GM20000 (cell line): ENCODE measurements around the gene UBXN4.
A peak's percentile ranks its signal among the peaks of the same experiment; 100 is the strongest.
"Not testable (repeated sequence)": the region's sequence is repeated elsewhere in the genome, so short reads cannot be mapped to it uniquely, and the experiment has no call there.

Source experiments
- DNase-seq: peaks from one replicate; pipeline ENCODE4 v3.0.0; 2012; ENCODE audit warnings: low spot score
- TF ChIP-seq, protein P1 (sequence below): IDR thresholded peaks from 2 replicates; pipeline ENCODE4 v1.5.1; 2012; ENCODE audit warnings: mild to moderate bottlenecking, control low read depth; ENCODE audit errors: extremely low read depth, missing control alignments

The UBXN4 gene

DNA sequence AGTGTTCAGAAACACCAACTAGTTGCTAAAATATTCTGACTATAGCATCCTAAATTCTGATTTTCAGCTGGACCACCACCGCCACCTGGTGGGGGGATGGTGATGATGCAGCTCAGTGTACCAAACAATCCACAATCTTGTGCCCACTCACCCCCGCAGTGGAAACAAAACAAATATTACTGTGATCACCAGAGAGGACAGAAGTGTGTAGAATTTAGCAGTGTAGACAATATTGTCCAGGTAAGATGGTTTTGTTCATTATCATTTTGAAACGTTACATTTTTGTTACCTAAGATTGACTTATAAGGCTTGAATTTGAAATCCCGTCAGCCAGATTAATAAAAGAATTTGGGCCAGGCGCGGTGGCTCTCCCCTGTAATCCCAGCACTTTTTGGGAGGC, 31.7 kb upstream of the UBXN4 start:
- peak; percentile 78 for DNase-seq

DNA sequence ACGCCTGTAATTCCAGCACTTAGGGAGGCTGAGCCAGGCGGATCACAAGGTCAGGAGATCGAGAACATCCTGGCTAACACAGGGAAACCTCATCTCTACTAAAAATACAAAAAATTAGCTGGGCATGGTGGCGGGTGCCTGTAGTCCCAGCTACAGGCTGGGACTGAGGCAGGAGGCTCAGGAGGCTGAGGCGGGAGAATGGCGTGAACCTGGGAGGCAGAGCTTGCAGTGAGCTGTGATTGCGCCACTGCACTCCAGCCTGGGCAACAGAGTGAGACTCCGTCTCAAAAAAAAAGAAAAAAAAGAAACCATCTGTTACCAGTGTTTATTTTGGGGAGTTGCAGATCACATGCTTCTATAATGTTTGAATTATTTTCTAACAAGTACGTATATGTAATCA, 26.6 kb upstream of the UBXN4 start:
- DNase-seq, result not testable (repeated sequence)

More for the DNA sequence above, 31.7 kb upstream of the UBXN4 start:
- TF ChIP-seq, protein P1, sequence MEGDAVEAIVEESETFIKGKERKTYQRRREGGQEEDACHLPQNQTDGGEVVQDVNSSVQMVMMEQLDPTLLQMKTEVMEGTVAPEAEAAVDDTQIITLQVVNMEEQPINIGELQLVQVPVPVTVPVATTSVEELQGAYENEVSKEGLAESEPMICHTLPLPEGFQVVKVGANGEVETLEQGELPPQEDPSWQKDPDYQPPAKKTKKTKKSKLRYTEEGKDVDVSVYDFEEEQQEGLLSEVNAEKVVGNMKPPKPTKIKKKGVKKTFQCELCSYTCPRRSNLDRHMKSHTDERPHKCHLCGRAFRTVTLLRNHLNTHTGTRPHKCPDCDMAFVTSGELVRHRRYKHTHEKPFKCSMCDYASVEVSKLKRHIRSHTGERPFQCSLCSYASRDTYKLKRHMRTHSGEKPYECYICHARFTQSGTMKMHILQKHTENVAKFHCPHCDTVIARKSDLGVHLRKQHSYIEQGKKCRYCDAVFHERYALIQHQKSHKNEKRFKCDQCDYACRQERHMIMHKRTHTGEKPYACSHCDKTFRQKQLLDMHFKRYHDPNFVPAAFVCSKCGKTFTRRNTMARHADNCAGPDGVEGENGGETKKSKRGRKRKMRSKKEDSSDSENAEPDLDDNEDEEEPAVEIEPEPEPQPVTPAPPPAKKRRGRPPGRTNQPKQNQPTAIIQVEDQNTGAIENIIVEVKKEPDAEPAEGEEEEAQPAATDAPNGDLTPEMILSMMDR, result peak; percentile 81

DNA sequence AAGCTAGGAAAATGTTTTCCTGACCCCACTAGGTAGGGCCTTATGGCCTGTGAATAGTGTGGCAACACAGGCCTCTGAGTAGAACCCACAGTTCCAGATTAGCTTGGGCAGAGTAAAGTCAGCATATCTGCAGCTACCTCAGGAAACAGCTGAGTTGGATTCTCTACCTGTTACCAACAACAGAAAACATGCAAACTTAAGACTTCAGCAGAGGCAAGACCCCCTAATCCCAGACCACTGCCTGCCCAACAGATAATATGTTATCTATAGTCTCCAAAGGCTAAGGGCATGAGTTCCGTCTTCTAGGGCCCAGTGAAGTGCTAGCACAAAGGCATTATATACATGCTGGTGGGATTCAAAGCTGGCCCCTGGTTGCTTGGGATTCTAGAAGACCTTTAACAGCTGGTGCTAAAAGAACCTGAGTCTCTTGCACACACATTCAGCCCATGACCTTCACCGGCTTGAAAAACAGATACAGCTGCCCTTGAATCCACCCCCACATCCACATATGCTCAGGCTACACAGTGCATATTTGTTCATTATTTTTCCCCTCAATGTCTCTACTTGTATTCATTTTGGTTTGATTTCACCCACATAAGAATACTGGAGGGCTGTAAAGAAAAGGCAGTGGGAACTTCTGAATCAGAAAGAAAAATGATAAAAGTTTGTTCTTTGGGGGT, 13.5 kb upstream of the UBXN4 start:
- TF ChIP-seq, protein P1, result no peak
- no peak for DNase-seq

DNA sequence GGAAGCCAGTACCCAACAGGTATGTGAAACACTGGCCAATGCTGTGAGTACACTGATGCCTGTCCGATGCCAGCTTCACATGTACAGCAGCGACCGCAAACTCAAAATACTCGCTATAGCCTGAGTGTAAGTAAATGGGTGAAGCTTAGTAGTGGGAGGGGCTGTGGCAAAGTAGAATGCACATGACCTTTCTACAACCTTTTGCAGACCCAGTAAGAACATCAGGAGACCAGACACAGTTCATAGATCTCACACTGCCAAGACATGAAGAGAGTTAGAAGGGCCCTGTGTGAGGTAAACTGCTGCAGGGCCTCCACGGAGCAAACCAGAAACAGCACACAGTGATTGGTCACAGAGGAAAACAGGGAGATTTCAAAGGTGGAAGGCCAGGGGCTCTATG, 9.1 kb upstream of the UBXN4 start:
- TF ChIP-seq, protein P1, result no peak
- no peak for DNase-seq

DNA sequence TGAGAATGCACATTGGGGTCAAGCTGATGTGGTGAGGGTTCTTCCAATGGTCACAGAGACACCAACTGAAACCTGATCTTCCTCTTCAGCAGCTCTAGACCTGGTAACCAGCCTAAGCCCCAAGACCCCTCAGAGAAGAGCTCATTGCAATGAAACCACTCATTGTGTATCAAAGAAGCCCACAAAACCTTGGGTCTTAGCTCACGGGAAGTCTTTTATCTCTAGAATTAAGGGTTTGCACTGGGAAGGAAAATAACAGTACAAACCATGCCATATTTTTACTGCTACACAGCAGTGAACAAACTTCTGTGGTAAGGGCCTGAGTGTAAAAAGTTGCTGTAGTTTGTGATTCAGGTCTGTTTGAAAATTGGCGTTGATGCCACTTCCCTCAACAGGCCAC, 8.6 kb upstream of the UBXN4 start:
- TF ChIP-seq, protein P1, result no peak
- no peak for DNase-seq

DNA sequence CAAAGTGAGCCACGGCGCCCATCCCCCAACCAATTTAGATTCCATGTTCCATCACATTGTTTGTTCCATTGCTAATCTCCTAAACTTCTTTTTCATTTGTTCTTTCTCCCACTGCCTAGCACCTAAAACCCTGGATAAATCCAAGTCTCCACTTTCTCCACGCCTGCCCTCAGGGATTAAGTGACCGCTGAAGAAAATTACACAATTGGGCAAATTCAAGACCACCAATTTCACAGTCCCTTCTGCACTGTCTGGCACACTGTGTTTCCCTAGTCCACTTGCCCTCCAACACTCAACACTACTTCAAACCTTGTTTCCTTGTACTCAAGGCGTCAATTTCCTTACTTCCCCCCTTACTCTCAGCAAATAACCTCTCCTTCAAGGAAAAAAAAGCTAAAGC, 5.1 kb upstream of the UBXN4 start:
- TF ChIP-seq, protein P1, result no peak
- DNase-seq, result no peak

DNA sequence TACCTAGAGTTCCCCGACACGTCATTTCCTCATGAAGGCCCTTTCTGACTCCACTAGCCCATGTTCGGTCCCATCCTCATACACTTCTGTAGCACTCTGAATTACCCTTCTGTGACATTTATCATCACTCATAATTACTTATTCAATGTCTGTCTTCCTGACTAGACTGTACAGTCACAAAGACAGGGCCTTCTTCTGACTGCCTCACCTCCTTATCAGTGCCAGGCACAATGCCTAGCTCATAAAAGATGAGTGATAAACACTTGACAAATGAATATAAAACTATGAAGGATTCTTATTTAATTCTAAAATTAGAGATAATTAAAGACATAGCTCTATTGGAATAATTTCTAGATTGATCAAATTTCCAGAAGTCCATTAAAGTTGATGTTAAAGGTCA, 1.4 kb upstream of the UBXN4 start:
- DNase-seq, result no peak
- TF ChIP-seq, protein P1, result no peak

DNA sequence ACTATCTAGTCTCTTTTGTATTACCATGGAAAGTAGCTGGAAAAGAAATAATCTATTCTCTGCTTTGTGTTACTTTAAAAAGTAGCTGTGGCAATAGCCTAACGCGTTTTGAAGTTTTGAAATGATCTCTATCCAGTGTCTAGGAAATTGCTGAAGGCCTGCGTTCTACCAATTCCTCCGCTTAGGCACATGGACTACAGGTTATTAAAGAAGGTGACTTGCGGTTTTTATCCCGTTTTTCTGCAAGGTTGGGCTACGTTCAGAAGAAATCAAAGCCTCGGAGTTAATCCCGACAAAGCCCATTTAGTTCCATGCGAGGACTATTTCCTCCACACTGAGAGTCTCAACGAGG, 636 bp upstream of the UBXN4 start:
- DNase-seq, result no peak
- TF ChIP-seq, protein P1, result no peak
